T47D (cell line): Measurements from ENCODE around the gene COQ5.
A peak's percentile ranks its signal among the peaks of the same experiment; 100 is the strongest.

ENCODE experiments used
- DNase-seq, 2 experiments: peaks; one replicate each; pipeline versions ENCODE4 v3.0.0 to v3.0.0-alpha.2; 2011 to 2012; ENCODE audit warnings: low read depth in 1 of 2, low spot score in 1 of 2
- JUND ChIP-seq: IDR thresholded peaks from 2 replicates; pipeline ENCODE4 v1.6.1; 2012; ENCODE audit warnings: low read depth
- in situ Hi-C: cut with HindIII; loops from 2 replicates; pipeline ENCODE4 v1.10.0; 2016; ENCODE audit warnings: low sequenced_read_pairs, low pct_unique_long_range_greater_than_20kb

The COQ5 gene

GRCh38 chr12:120514002-120514401 is 15.0 kb downstream of the COQ5 start:
- DNase-seq: no peak
- in situ Hi-C loops: no loop called here
- no peak for TF ChIP-seq JUND

GRCh38 chr12:120508537-120508936 is 20.4 kb downstream of the COQ5 start:
- no peak for DNase-seq
- TF ChIP-seq JUND: no peak
- in situ Hi-C loops: no loop called here

GRCh38 chr12:120504587-120504986 is 24.4 kb downstream of the COQ5 start:
- DNase-seq: no peak
- in situ Hi-C loops: no loop called here
- no peak for TF ChIP-seq JUND

GRCh38 chr12:120500581-120500980 is 28.4 kb downstream of the COQ5 start:
- in situ Hi-C loops: no loop called here
- no peak for TF ChIP-seq JUND
- no peak for DNase-seq

- DNase-seq: no peak
- TF ChIP-seq JUND: no peak
- in situ Hi-C loops: no loop called here
Observed at GRCh38 chr12:120498870-120499515, 30.0 kb downstream of the COQ5 start.

GRCh38 chr12:120497524-120498150 is 31.3 kb downstream of the COQ5 start:
- TF ChIP-seq JUND: no peak
- in situ Hi-C loops: no loop called here
- DNase-seq: no peak

- peak; percentile 43 to 53 for DNase-seq
- TF ChIP-seq JUND: no peak
Observed at GRCh38 chr12:120496413-120497340, 32.3 kb downstream of the COQ5 start.

GRCh38 chr12:120495731-120496412 is 33.1 kb downstream of the COQ5 start, which contains the start of gene DYNLL1:
Gene DYNLL1, plus strand, starts transcription at chr12:120496113. Its CDS starts 309 bp downstream, at chr12:120496422.
- TF ChIP-seq JUND: no peak
- DNase-seq: peak; percentile 96 to 98
- in situ Hi-C loops: no loop called here

More at GRCh38 chr12:120496413-120497340, 32.3 kb downstream of the COQ5 start:
- in situ Hi-C loops: no loop called here

GRCh38 chr12:120495186-120495730 is 33.7 kb downstream of the COQ5 start:
- no peak for DNase-seq
- TF ChIP-seq JUND: no peak
- in situ Hi-C loops: no loop called here

- TF ChIP-seq JUND: no peak
Observed at GRCh38 chr12:120490833-120491512, 38.0 kb downstream of the COQ5 start.

GRCh38 chr12:120490325-120490724 is 38.6 kb downstream of the COQ5 start:
- DNase-seq: no peak
- in situ Hi-C loops: no loop called here
- TF ChIP-seq JUND: no peak

More at GRCh38 chr12:120490833-120491512, 38.0 kb downstream of the COQ5 start:
- in situ Hi-C loops: no loop called here
- DNase-seq: no peak

GRCh38 chr12:120489018-120489417 is 39.9 kb downstream of the COQ5 start:
- TF ChIP-seq JUND: no peak
- no peak for DNase-seq
- in situ Hi-C loops: no loop called here
